ENCODE measurements around the gene MCM3AP. TPM values are rescaled to one million over a fixed set of nuclear protein-coding genes. Genes with fewer than 3 reads are reported as not detected.

Gene MCM3AP
- total RNA-seq, 1 donor, result 64.8 TPM

GRCh38 chr21:46324390-46325072 is 39.1 kb upstream of the MCM3AP start:
- H3K4me1 ChIP-seq (ENCODE audit: insufficient read depth, low read length), result peaks cover 23% of the 10 kb centered on the region
- H3K9me3 ChIP-seq (ENCODE audit: low read depth, low read length), result no peaks in the 10 kb centered on the region
- H4K20me1 ChIP-seq (ENCODE audit: insufficient read depth, low read length), result peaks cover 3% of the 10 kb centered on the region
- H3K4me2 ChIP-seq (ENCODE audit: insufficient read depth, low read length), result peak overlapping the region; percentile 98
- H3K36me3 ChIP-seq (ENCODE audit: insufficient read depth, low read length), result peaks cover 11% of the 10 kb centered on the region
- peak overlapping the region; percentile 86 for H2AFZ ChIP-seq (ENCODE audit: low read length)
- H3K4me3 ChIP-seq (ENCODE audit: insufficient read depth, low read length), result peak overlapping the region; percentile 97
- peaks cover 70% of the 10 kb centered on the region for H3K79me2 ChIP-seq (ENCODE audit: insufficient read depth, low read length)
- no peak for TF ChIP-seq CTCF (IDR thresholded peaks at IDR 0.05; ENCODE audit: extremely low read depth, low read depth, low read length)
- H3K27me3 ChIP-seq (ENCODE audit: insufficient read depth, low read length), result no peaks in the 10 kb centered on the region
- DNase-seq (ENCODE audit: insufficient read length, low spot score, missing footprints), result peak; percentile 99
- peak overlapping the region; percentile 92 for H3K27ac ChIP-seq (ENCODE audit: low read depth, low read length)

GRCh38 chr21:46323710-46324389 is 38.4 kb upstream of the MCM3AP start, which contains the start of the genes C21orf58 and PCNT:
Gene C21orf58 (minus strand): TSS chr21:46323870. CDS start chr21:46322738, 1,132 bp downstream.
Gene PCNT (plus strand): TSS chr21:46324156. CDS start chr21:46324229, 73 bp downstream.
- no peaks in the 10 kb centered on the region for H3K27me3 ChIP-seq (ENCODE audit: insufficient read depth, low read length)
- peak; percentile 100 for DNase-seq (ENCODE audit: insufficient read length, low spot score, missing footprints)
- peak within 1 kb of the TSS; percentile 97 for H3K4me3 ChIP-seq (ENCODE audit: insufficient read depth, low read length)
- peak within 1 kb of the TSS; percentile 92 for H3K27ac ChIP-seq (ENCODE audit: low read depth, low read length)
- no peak for TF ChIP-seq CTCF (IDR thresholded peaks at IDR 0.05; ENCODE audit: extremely low read depth, low read depth, low read length)
- H3K36me3 ChIP-seq (ENCODE audit: insufficient read depth, low read length), result peaks cover 9% of the 10 kb centered on the region
- peaks cover 3% of the 10 kb centered on the region for H4K20me1 ChIP-seq (ENCODE audit: insufficient read depth, low read length)
- peaks cover 23% of the 10 kb centered on the region for H3K4me1 ChIP-seq (ENCODE audit: insufficient read depth, low read length)
- peaks cover 65% of the 10 kb centered on the region for H3K79me2 ChIP-seq (ENCODE audit: insufficient read depth, low read length)
- peak within 1 kb of the TSS; percentile 95 for H2AFZ ChIP-seq (ENCODE audit: low read length)
- H3K9me3 ChIP-seq (ENCODE audit: low read depth, low read length), result no peaks in the 10 kb centered on the region
- peak within 1 kb of the TSS; percentile 98 for H3K4me2 ChIP-seq (ENCODE audit: insufficient read depth, low read length)

GRCh38 chr21:46323227-46323709 is 37.9 kb upstream of the MCM3AP start:
- Histone ChIP-seq H3K79me2 (ENCODE audit: insufficient read depth, low read length) (peaks cover 61% of the 10 kb centered on the region), H3K9me3 (ENCODE audit: low read depth, low read length) (no peaks in the 10 kb centered on the region), H3K36me3 (ENCODE audit: insufficient read depth, low read length) (peaks cover 7% of the 10 kb centered on the region), H3K27me3 (ENCODE audit: insufficient read depth, low read length) (no peaks in the 10 kb centered on the region), H2AFZ (ENCODE audit: low read length) (peak overlapping the region; percentile 95), H3K4me1 (ENCODE audit: insufficient read depth, low read length) (peaks cover 23% of the 10 kb centered on the region), H3K4me2 (ENCODE audit: insufficient read depth, low read length) (peak overlapping the region; percentile 98), H3K4me3 (ENCODE audit: insufficient read depth, low read length) (peak overlapping the region; percentile 97), H4K20me1 (ENCODE audit: insufficient read depth, low read length) (peaks cover 3% of the 10 kb centered on the region), H3K27ac (ENCODE audit: low read depth, low read length) (peak overlapping the region; percentile 70)
- TF ChIP-seq CTCF (IDR thresholded peaks at IDR 0.05; ENCODE audit: extremely low read depth, low read depth, low read length), result no peak
- DNase-seq (ENCODE audit: insufficient read length, low spot score, missing footprints), result peak; percentile 83
